NOMO-1 treated with dmso at 0.1 percent for 144 hours (cell line): ENCODE data around the gene MMP10.

Experiments
- DNase-seq: peaks from one replicate; lab custom pipeline; 2025; ENCODE audit not compliant: unreplicated experiment; lab: John Stamatoyannopoulos, UW

Gene MMP10

DNA sequence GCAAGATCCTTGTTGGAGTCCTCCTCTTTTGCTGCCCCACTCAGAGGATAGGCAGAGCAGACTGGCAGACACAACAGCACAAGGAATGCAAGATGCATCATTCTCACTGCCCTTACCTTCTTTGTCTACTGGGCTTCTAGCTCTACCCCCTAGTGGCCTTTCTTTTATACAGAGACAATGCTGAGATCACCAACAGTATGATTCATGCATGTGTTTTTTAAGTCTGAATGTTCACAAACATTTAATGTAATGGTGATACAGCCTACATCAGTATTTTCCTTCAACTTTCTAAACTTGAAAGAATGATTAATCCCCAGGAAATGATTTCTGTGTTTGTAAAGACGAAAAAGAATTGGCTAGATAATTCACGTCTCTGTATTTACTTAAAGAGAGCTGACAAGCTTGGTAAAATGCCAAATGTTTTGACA, at the start of gene MMP10:
MMP10 (minus strand) TSS at position 138 of the 428 bp plus-strand sequence; CDS start at position 101, 37 bp downstream.
- DNase-seq = no peak

- DNase-seq = no peak
These were observed 49.0 kb upstream of the MMP10 start for GRCh38 chr11:102829316-102830000.

DNA sequence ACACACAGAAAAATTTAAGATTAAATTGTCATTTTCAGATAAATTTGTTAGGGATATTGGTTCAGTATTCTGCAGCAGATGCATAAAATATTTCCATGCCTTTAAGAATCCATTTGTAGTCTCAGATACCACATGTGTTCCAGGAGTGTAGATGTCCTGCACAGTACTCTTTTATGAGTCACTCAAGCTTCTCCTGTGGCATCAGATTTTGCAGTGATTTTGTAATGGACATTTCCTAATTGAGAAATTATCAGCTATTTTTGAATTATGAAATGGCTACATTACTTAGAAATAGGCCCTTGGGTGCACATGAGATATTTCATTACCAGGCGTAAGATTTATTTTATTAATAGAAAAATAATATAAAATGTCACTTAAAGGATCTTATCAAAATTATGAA, 44.1 kb upstream of the MMP10 start:
- DNase-seq = no peak

GRCh38 chr11:102819491-102819890, 39.1 kb upstream of the MMP10 start:
- DNase-seq = no peak

- DNase-seq = no peak
These were observed 33.1 kb upstream of the MMP10 start for GRCh38 chr11:102813484-102813883.

DNA sequence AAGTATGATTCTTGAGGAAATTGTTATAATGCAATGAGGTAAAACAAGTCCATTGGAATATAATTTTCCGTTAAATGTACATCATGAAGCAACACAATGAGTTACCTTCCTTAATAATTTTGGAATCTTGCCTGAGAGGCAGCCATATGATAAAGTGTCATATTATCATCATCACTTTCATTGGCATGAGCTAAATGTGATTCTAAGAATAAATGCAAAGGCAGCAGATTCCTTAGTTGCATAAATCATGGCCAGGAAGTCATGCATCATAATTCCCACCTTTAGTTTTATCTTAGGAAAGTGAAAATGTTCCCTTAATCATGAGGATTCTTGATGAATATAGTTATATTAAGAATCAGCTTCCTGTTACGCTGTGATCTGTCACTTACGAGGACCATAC, 31.8 kb upstream of the MMP10 start:
- no peak for DNase-seq

GRCh38 chr11:102810950-102811660, 30.7 kb upstream of the MMP10 start:
- no peak for DNase-seq

DNA sequence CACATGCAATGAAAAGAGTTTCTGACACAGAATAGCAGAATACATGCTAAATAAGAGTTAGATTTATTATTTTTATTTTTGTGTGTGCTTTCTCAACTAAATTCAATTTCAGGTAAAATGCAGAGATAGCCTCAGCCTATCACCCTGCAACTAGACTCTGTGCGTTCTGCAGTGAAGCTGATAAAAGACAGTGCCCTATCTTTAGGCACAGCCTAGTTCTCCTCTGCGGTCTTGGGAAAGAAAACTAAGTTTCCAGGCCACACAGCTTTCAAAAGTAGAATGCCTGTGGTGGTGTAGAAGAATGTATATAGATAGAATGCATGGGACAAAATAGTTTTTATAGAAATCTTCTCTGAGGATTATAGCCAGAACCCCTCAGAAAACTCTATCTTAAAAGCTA, 29.5 kb upstream of the MMP10 start:
- no peak for DNase-seq

GRCh38 chr11:102807921-102808320, 27.5 kb upstream of the MMP10 start:
- DNase-seq = no peak

- no peak for DNase-seq
These were observed 25.9 kb upstream of the MMP10 start for GRCh38 chr11:102806296-102806695.

DNA sequence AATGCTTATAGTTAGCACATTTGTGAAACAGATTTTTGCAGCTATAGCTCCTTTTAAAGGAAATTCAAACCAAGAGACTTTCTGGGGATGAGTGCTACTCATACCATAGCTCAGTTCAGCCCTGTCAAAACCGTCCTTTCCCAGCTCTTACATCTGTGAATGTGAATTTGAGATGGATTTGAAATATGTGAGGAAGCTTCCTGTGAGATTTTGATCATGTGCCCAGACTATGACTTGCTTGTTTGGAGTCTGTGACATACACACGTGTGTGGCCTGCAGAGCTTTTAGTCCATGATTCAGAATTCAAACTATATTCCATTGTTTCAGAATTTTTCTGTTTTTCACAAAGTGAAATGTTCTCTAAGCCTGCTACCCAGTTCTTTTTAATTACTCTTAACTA, 21.9 kb upstream of the MMP10 start:
- no peak for DNase-seq

DNA sequence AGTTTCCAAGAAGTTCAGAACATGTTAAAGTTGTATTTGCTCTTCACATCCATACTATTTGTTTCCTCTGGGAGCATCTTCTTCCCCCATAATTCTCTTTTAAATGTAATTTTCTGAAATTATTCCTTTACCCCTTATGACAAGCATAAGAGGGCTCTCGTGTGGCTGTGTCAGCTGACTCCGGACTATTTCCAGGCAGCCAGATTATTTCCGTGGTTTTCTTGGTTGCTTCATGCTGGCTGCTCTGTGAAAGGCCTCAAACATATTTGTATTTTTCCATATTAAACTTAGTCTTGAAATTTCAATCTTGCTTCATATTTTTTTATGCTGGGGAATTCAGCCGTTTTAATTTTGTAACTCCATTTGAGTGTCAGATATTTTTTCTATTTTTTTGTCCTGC, 20.3 kb upstream of the MMP10 start:
- DNase-seq = no peak

DNA sequence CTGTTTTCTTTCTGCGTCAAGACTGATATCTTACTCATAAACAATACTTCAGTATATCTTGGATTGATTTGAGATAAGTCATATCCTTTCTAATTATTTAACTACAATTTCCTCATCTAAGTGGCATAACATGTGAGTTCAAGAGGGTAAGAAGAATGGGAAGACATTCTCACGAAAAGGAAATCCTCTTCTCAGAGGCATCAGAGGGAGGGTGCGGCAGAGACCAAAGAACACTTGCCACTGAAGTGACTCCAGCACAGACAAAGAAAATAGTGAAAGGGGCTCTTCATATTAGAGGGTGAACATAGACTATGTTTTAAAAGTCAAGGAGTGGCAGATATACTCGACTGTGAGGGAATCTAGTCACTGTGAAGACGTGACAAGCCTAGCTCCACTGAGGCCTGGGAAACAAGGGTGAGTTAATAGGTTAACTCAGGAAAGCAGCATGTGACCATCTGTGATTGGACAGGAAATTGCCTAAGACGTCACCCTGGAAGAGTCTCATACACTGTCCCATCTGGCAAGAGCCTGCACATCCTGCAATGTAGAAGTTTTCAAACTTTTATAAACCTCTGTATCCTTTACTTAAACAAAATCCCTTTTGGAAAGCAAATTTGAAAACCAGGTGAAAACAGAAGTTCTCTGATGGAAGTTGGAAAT, 19.4 kb upstream of the MMP10 start:
- DNase-seq = no peak

- no peak for DNase-seq
These were observed 17.8 kb upstream of the MMP10 start, which contains the start of gene MMP1 for GRCh38 chr11:102798012-102798746. Gene MMP1, minus strand, starts transcription at chr11:102798160. Its CDS starts 68 bp downstream, at chr11:102798092.

GRCh38 chr11:102794382-102794781, 14.0 kb upstream of the MMP10 start:
- DNase-seq = no peak

DNA sequence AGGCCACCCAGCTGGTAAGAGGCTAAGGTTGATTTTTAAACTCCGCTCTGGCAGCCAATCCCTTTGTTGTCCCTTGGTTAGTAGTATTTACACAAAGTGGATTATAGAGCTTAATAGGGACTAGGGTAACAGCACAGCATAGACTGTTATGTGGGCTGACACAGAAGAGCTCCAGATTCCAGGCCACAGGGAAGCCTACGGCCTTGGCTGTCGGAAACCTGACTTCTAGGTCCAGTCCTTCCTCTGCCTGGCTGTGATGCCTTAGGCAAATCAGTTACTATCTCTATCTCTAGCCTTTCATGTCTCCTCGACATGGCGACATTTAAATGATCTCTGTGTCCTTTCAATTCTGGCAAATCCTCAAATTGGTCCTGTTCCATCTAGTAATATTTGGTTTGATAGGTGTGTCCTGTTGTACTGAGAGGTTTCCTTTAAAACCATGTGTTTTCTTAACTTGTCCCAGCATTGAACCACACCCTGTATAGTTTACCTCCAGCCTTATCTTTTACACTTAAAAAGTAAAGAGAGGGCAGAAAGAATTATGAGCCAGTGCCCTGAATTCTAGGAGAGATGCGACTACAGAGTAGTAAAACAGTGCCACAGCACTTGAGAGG, 13.4 kb upstream of the MMP10 start:
- no peak for DNase-seq

- no peak for DNase-seq
These were observed 12.2 kb upstream of the MMP10 start for GRCh38 chr11:102792604-102793003.

DNA sequence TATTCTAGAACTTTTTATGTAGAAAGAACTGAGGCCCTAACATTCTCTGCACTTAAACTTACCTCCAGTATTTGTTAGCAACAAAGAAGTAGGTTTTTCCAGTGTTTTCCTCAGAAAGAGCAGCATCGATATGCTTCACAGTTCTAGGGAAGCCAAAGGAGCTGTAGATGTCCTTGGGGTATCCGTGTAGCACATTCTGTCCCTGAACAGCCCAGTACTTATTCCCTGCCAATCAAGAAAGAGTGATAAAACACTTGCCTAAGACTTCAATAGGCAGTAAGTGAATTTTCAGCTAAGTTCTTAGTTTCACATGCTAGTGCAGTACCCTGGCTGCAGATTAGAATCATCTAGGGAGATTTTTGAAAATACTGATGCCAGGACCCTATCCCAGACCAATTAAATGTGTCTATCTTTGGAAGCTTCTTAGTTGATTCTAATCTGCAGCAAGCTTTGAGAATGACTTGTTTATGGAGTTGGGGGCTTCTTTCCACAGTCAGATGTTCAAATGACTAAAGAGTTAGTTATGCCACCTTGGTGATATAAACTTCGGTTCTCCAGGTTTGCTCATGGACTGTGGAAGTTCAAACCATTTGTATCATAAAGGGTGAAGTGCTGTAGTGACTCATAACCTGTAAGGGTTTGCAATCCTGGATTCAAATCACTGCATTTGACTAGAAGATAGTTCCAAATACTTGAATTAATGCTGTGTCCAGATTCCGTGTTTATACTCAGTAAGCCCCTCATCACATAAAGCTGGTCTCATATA, 11.0 kb upstream of the MMP10 start:
- no peak for DNase-seq

DNA sequence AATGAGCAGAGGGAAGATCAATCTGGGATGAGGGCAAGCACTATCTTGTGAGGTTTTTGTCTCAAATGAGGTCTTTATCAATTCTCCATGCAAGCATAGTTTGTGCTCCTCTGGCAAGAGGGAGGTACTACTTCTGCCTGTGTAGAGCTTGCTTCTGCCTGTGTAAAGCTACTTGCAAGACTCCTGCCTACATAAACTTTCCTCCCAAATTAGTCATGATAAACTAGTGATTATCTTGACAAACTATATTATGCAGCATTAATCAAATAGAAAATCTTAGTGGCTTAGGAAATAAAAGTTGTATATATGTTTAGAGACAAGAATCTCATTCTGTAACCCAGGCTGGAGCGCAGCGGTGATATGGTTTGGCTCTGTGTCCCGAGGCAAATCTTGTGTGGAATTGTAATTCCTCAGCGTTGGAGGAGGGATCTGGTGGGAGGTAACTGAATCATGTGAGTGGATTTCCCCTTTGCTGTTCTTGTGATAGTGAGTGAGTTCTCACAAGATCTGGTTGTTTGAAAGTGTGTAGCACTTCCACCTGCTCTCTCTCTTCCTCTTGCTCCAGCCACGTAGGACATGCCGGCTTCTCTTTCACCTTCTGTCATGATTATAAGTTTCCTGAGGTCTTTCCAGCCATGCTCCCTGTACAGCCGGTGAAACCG, 8.0 kb upstream of the MMP10 start:
- DNase-seq = no peak

GRCh38 chr11:102784380-102784779, 4.0 kb upstream of the MMP10 start:
- no peak for DNase-seq
